HG03039 (cell line): ENCODE results near the gene DEPDC1B.
"Not testable (repeated sequence)": the region's sequence is repeated elsewhere in the genome, so short reads cannot be mapped to it uniquely, and the experiment has no call there.

Experiments used
- ATAC-seq: cut with Tn5 transposase; IDR thresholded peaks from one replicate; pipeline ENCODE4 v1.9.1; 2021; ENCODE audit warnings: mild to moderate bottlenecking, moderate library complexity; ENCODE audit not compliant: unreplicated experiment

Gene DEPDC1B, protein sequence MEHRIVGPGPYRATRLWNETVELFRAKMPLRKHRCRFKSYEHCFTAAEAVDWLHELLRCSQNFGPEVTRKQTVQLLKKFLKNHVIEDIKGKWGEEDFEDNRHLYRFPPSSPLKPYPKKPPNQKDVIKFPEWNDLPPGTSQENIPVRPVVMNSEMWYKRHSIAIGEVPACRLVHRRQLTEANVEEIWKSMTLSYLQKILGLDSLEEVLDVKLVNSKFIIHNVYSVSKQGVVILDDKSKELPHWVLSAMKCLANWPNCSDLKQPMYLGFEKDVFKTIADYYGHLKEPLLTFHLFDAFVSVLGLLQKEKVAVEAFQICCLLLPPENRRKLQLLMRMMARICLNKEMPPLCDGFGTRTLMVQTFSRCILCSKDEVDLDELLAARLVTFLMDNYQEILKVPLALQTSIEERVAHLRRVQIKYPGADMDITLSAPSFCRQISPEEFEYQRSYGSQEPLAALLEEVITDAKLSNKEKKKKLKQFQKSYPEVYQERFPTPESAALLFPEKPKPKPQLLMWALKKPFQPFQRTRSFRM

DNA sequence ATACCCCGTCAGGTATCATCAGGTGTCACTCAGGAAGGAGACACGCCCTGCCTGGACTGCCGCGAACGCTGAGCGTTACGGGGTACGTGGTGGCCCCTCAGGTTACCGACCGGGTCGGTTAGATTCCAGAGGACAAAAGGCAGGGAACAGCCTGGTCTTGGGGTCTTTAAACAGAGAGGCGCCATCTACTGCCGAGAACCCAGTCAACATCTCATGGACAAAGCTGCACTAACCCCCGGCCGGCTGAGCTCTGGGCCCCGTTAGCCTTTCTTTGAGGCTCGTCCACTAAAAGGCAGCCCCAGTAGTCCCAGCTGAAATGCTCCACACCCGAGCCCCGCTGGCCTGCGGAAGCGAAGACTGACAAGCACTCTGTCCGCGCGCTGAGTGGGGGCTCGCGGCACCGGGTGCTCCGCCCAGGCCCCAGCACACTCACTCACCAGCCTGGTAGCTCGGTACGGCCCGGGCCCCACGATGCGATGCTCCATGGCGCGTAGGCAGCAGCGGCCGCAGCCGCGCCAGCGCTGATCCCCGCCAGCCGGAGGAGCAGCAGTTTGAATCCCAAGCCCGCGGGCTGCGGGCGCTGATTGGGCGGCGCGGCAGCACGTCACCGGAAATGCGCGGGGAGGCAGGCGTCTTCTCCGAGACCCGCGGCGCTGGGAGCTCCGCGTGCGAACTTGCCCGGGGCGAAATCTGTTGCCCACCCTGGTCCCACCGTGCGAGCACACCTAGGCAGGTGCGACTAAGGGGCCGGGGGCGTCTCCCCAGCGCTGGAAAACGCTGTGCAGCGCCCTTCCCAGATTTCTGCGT lies at the start of gene DEPDC1B:
Gene DEPDC1B (minus strand): TSS at position 558 of the 807 bp plus-strand sequence. CDS start 73 bp downstream, at position 485.
- ATAC-seq, result peak; percentile 93

GRCh38 chr5:60744682-60745081 lies 44.7 kb upstream of the DEPDC1B start:
- ATAC-seq, result no peak

- no peak for ATAC-seq
Measured at GRCh38 chr5:60743511-60744314, 43.7 kb upstream of the DEPDC1B start.

- ATAC-seq, result no peak
Measured at GRCh38 chr5:60740322-60740721, 40.4 kb upstream of the DEPDC1B start.

GRCh38 chr5:60738933-60739332 lies 39.0 kb upstream of the DEPDC1B start:
- no peak for ATAC-seq

DNA sequence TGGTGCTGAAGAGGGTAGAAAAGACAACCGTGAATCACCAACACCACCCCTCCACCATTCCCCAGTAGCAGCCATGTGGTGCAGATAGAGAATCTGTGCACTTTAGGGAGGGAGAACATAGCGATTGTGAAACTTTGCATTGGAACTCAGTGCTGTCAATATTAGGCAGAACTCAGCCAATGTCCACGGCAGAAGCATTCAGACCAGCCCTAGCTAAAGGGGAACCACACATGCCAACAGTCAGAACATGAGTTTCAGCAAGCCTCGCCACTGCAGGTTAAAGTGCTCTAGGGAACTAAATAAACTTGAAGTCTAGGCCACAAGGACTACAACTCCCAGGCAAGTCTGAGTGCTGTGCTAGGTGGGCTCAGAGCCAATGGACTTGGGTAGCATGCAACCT lies 38.5 kb upstream of the DEPDC1B start:
- peak; percentile 67 for ATAC-seq

- not testable (repeated sequence) for ATAC-seq
Measured at GRCh38 chr5:60730858-60731257, 30.9 kb upstream of the DEPDC1B start.

DNA sequence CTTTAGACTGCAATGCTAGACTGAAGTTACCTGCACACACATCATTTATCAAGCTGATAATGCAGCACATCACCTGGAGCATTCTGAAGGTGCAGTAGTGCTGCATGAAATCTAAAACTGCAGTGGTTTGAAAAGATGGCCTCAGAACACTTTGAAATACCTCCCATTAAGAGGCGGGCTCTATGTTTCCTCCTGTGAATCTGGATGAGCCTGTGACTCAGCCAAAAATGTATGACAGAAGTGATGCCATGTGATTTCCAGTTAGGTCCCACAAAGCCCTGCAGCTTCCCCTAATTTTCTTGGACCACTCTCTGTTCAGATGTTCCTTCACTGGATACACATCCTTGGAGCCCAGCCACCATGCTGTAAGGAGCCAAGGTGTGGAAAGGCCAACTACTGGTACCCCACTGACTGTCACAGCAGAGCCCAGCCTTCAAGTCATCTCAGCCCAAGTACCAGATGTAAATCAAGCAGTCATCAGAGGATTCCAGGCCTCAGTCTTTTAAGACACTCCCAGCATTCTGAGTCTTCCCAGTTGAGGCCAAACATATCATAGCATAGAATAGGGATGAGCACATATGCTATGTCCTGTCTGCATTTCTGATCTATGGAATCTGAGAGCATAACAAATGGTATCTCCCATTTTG lies 27.2 kb upstream of the DEPDC1B start:
- ATAC-seq, result no peak

DNA sequence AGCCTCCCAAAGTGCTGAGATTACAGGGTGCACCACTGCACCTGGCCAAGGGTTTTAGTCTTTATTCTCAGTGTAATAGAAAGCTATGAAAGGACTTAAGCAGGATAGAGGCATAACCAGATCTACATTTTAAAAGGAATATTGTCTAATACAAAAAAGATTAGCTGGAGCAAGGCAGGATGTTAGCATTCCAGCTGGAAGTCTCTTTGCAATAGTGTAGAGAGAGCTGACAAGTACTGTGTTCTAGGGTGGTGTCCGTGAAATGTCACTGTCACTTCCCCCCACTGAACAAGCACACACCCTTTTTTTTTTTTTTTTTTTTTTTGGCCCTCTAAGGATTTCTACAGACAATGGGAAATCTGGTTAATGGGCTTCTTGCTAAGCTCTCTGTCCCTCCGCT lies 24.2 kb upstream of the DEPDC1B start:
- ATAC-seq, result no peak

DNA sequence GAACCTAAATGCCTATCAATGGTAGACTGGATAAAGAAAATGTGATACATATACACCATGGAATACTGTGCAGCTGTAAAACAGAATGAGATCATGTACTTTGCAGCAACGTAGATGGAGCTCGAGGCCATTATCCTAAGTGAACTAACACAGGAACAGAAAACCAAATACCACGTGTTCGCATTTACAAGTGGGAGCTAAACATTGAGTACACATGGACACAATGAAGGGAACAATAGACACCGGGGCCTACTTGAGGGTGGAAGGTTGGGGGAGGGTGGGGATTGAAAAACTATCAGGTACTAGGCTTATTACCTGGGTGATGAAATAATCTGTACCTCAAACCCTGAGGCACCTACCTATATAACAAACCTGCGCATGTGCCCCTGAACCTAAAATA lies 22.4 kb upstream of the DEPDC1B start:
- no peak for ATAC-seq

- ATAC-seq, result no peak
Measured at GRCh38 chr5:60719329-60719728, 19.4 kb upstream of the DEPDC1B start.

DNA sequence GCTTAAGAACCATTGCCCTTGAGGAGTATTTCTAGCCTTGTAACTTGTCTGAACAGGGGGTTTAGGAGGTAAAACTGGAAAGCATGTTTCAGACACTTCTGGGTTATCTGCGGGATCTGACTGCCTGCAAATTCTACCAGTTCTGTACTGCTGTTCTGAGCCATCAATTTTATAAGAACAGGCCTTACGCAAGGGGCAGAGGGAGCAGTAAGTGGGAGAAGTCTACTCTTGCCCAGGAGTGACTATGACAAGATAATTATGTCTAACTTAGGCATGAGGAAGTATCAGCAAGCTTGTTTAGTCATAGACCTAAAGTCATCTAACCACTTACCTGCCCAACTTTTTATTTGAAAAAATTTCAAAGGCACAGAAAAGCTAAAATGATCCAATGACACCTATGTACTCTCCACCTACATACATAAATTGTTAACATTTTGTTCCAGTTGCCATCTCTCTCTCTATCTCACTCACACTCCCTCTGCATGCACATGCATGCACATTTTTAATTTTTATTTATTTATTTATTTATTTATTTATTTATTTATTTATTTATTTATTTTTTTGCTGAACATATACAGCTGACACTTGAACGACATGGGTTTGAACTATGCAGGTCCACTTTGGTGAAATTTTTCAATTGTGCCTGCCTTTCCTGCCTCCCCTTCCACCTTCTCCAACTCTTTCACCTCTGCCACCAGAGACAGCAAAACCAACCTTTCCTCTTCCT lies 18.4 kb upstream of the DEPDC1B start:
- no peak for ATAC-seq

- not testable (repeated sequence) for ATAC-seq
Measured at GRCh38 chr5:60715201-60715928, 15.4 kb upstream of the DEPDC1B start.

- no peak for ATAC-seq
Measured at GRCh38 chr5:60712950-60713349, 13.0 kb upstream of the DEPDC1B start.

DNA sequence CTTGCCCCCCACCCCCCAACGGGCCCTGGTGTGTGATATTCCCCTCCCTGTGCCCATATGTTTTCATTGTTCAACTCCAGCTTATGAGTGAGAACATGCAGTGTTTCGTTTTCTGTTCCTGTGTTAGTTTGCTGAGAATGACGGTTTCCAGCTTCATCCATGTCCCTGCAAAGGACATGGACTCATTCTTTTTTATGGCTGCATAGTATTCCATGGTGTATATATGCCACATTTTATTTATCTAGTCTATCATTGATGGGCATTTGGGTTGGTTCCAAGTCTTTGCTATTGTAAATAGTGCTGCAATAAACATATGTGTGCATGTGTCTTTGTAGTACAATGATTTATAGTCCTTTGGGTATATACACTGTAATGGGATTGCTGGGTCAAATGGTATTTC lies 11.9 kb upstream of the DEPDC1B start:
- ATAC-seq, result not testable (repeated sequence)

- no peak for ATAC-seq
Measured at GRCh38 chr5:60710362-60710761, 10.4 kb upstream of the DEPDC1B start.

DNA sequence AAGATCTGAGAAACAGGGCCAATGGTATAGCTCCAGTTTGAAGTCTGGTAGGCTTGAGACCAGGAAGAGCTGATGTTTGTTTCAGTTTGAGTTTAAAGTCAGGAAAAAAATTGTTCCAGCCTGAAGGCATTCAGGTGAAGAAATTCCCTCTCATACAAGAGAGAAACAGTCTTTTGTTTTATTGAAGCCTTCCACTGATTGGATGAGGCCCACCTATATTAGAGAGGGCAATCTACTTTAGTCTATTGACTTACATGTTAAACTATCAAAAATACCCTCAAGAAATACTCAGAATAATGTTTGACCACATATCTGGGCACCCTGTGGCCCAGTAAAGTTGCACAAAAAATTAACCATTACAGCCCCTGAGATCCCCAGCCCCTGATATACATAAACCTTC lies 5.2 kb upstream of the DEPDC1B start:
- no peak for ATAC-seq

DNA sequence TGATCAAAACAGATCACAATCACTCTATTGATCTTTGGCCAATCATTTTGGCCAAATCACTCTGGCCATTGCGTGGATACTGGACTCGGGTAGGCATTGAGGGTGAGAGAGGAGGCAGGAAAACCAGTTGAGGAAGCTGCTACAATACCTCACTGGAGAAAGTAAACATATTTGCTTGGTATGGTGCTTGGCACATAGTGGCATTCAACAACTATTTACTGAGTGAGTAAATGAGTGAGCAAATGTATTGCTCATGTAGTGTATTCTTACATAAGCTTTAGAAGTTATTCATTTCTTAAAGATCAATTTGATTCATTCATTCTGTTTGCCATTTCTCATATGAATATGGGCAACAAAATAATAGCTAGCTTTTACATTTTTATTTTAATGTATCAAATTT lies 4.0 kb upstream of the DEPDC1B start:
- no peak for ATAC-seq

DNA sequence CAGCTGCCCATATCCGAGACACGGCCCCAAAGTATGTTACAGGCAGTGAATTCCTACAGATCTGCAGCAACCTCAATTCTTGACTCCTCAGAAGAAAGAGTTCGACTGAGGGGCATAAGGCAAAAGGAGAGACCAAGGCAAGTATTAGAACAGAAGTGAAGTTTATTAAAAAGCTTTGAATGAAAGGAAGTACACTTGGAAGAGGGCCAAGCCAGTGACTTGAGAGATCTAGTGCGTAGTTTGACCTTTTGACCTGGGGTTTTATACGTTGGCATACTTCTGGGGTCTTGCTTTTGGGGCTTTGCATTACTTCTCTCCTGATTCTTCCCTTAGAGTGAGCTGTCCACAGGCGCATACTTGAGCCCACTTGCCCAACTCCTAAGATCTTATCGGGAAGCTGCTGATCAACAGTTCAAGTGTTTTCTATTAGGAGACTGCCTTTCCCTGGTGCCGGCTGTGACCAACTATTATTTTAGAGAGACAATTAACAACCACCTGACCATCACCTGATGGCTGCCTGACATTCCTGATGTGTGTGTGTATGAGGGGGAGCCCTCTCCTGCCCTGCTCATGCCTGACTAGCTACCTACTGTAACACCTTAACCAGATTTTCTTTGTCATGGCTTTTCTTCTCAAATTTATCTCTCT lies 1.5 kb upstream of the DEPDC1B start:
- no peak for ATAC-seq
